Ovary (tissue), 3 donors: ENCODE results near the gene SMU1.

Experiments used
- CTCF ChIP-seq, 3 donors: fragments of 450-650 bp in 2 of 3; fragments of 200-600 bp in 1 of 3; IDR thresholded peaks; one replicate each; pipeline versions ENCODE4 v1.5.1 to v1.8.0; 2016 to 2022; ENCODE audit warnings: antibody characterized with exemption in 3 of 3, mild to moderate bottlenecking in 1 of 3
- POLR2A ChIP-seq: fragments of 450-650 bp; IDR thresholded peaks from one replicate; pipeline ENCODE4 v1.6.1; 2017; ENCODE audit warnings: antibody characterized with exemption, mild to moderate bottlenecking, moderate library complexity
- donor health status: DM: no; HTN: no; CAD: no.

GRCh38 chr9:33068991-33069390 is 7.5 kb downstream of the SMU1 start:
- TF ChIP-seq CTCF (IDR thresholded peaks at IDR 0.05), result no peak
- no peak for TF ChIP-seq POLR2A
